Measurements from ENCODE around the gene P2RY2.
"Not testable (repeated sequence)": the region's sequence is repeated elsewhere in the genome, so short reads cannot be mapped to it uniquely, and the experiment has no call there.

Gene P2RY2

DNA sequence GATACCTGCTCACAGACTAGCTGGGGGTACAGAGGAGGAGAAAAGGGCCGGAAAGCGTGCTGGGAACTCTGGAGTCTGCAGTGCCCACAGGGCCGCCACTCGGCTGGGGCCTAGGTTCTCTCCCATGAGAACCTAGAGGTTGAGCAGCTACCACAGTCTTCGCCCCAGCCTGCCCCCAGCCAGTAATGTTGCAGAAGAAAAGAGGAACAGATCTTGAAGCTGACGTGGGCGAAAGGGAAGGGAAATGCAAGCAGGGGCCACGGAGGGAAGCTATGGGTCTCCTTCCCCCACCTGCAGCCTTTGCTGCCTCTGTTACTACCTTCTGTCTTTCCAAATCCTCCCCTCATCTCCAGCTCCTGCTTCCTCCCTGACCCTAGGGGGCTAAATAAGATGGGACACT is 28.8 kb upstream of the P2RY2 start:
- no peak for DNase-seq

DNA sequence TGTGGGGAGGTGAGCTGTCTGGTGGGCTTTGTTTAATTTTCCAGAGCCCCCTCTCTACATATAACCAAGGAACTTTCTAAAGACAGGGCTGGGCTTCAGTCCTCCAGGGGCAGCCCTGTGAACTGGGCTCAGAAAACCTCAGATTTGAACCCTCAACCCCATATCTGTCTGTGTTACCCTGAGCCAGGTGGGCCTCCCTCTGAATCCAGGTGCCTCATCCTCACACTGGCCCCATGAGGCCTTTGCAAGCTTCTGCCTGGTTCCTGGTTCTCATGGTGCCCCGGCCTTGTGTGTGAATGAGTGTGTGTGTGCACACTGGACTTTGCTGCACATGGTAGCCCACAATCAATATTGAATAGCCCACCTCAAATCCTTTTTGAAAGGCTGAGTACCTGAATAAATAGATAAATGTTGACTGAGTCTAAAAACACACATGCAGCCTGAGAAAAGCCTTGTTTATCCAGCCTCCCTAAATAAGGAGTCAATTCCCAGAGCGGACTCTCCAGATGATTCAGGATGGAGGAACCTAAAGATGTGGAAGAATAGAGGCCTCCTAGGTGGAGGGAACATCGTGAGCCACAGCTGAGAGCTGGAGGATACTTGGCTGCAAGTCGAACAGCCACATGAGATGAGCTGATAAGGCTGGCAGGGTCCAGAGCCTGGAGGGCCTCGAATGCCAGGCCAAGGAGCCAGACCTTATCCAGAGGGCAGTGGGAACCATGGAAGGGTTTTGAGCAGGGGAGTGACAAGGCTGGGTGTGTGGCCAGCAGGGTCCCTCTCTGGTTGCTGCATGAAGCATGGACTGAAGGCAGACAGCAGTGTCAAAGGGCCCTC is 28.1 kb upstream of the P2RY2 start:
- DNase-seq: no peak

DNA sequence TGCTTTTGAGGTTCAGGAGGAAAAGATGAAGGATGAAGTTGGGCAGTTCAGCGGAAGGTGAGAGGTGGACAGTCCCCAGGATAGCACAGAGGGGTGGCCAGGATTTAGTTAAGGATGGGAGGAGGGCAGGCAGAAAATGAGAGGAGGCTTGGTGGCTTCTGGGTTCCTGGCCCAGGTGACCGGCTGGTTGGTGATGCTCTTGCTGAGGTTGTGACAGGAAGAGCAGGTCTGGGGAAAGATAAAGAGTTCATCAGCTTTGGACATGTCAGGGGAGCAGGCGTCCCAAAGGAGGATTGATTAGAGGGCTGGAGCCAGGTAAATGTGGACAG is 27.6 kb upstream of the P2RY2 start:
- DNase-seq: no peak

DNA sequence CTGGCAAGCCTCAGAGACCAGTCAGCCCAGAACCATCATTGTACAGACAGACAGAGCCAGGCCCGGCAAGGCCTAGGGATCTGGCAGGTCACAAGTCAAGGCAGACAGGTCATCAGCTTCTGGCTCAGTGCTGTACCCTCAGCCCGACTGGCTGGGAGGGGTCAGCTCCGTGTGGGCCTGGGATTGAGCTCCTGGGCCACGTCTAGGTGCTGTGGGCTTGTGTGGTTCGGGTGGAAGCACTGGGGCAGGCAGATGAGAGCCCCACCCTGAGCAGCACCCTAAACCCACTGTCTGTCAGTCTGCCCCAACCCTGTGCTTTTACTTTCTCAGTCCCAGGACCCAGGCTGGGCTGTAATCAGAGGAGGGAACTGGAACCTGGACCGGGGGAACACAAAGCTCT is 26.9 kb upstream of the P2RY2 start:
- no peak for DNase-seq

DNA sequence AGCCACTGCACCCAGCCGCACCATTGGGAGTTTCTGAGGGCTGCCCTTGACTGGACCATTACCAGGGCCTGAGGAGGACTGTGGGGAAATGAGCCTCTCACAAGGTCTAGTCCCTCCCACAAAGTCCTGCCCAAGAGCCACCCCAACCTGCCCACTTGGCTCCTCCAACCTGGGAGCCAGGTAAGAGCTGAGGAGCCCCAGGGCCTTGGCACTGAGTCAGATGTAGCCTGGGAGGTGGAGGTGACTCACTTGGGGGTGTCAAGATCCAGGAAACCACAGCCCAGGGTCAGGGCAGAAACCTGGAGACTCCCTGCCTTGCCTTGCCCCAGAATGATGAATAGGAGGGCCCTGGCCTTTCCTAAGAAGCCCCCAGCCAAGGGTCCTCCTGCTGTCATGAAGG is 25.8 kb upstream of the P2RY2 start:
- DNase-seq: no peak

DNA sequence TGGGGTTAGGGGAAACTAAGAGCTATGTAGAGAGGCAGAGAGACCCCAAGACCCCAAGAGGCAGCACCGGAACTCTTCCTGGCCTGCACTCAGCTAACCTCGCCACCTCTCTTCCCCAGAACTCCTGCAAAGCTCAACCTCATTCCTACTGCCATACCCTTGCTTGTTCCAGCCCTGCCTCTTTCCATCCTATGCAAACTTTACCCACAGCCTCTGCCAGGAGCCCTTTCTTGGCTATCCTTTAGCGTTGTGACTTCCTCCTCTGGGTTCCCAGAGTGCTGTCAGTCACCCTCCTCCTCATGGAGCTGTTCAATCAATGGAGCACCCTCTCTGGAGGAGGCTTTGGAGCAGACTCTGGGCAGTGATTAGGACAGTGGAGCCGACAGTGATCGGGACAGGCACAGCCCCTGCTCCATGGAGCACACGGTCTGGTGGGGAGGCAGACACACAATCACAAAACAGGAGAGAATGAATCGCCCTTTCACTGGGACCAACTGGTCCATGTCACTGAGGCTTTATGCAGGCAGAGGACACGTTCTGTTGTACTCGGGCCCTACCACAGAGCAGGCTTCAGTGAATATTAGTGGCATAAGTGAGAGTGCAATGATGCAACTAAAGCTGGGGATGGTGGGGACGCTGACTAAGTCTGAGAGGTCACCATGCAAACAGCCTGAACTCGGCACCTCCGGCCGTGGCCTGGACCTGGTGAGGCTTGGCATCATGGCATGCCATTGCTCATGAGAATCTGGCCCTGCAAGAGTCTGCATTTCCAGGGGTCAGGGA is 24.6 kb upstream of the P2RY2 start:
- no peak for DNase-seq

DNA sequence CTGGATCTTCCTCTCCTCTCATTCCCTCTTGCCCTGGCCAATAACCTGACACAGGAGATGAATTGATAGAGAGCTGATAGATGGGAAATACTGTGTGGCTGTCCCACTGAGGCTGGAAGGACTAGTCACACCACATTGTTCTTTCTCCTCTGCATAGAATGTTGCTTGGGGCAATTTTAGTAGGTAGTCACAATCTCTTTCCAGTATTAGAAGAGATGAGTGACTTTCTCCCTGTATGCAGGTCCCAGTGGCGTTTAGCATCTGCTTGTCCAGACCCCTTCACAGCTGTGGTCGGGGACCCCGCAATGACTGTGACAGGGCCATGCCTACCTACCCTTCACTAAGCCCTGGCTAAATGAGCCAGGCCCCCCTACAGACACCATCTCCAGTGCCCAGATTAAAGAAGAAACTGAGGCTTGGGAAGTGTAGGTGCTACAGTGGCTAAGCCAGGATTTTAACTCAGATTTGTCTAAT is 24.0 kb upstream of the P2RY2 start:
- DNase-seq: no peak

DNA sequence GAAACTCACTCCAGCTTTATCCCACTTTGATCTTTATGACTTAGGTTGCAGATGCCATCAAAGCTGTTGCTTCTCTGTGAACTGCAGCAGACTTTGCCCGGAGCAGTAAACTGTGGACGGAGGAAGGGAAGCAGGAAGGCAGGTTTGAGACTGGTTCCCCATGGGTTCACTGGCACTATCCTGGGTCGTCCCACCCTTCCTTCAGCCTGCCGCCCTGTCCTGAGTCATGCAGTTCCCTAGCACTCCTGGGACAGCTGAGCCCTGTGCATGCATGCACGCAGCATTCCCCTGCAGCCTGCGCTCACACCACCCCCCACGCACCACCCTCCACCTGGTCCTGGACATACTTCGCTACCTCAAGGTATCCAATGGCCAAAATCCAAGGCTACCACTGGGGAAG is 23.5 kb upstream of the P2RY2 start:
- DNase-seq: no peak

DNA sequence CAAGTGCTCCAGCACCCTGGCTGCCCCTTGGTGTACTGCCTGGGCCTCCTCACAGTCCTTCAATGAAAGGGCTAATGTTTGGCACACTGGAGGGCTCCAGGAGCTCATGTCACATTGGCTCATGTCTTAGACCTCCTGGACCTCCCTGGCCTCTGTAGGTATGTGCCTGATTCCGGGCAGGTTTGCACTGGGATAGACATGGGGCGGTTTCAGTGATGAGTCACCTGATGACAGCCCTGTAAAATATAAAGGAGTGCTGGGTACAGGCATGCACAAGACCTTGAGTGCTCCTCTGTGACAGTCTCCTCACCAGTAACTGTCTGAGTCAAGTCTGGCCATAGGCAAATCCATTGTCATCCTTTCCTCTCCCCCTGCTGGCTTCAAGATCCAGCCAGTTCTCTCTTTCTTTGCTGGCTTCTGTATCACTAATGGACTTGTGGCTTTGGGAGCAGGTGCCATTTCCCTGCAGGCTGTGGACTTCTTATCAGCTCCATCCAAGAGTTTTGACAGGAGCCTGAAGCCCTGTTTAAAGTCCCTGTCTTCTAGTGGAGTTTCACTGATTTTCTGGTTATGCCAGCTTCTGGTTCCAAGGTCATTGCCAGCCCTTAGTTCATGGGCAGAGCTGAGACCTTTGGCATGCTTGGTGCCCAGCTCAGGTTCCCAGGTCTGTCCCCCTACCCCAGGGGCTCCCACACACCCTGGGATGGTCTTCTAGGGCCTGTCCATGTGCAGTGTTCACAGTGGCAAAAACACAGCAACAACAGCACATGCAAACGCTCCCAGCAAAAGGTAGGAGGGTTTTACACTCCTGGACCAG is 22.7 kb upstream of the P2RY2 start:
- DNase-seq: no peak

DNA sequence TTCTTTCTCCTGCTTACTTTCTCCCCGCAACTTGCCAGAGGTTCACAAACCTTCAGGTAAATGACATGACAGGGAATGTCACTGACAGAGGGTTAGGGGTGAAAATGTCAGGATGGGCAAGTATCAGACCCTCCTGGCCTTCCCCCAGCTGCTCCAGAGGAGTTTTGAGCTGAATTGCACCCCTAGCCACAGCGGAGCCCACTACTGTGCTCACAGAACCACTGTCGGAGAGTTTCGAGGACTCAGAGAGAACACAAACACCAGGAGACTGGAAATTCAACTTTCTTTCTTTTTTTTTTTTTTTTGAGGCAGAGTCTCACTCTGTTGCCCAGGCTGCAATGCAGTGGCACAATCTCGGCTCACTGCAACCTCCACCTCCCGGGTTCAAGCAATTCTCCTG is 21.5 kb upstream of the P2RY2 start:
- no peak for DNase-seq

DNA sequence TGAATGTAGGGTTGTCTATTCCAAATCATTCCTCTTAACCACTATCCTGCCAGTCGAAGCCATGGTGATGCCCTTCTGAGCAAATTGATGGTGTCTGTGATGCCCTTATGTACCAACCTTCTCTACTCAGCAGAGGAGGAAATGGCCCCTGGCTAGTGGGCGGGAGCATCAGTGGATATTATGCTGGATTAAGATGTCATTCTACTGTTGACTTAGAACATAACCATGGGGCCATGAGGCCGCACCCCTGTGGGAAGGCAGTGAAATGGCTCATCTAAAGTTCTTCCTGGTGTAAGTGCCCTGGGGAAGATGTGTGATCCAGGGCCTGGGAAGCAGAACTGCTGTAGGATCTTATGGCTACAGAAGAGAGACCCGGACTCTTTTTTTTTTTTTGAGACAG is 20.7 kb upstream of the P2RY2 start:
- DNase-seq: no peak

DNA sequence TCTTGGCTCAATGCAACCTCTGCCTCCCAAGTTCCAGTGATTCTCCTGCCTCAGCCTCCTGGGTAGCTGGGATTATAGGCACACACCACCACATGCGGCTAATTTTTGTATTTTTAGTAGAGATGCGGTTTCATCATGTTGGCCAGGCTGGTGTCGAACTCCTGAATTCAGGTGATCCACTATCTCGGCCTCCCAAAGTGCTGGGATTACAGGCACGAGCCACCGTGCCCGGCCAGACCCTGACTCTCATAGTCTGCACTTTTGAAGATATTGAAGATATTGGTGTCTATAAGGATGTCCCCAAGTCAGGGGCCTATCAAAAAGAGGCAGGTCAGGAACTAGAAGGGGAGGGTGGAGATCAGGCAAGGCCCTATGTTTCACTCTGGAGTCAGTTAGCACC is 20.3 kb upstream of the P2RY2 start:
- not testable (repeated sequence) for DNase-seq

DNA sequence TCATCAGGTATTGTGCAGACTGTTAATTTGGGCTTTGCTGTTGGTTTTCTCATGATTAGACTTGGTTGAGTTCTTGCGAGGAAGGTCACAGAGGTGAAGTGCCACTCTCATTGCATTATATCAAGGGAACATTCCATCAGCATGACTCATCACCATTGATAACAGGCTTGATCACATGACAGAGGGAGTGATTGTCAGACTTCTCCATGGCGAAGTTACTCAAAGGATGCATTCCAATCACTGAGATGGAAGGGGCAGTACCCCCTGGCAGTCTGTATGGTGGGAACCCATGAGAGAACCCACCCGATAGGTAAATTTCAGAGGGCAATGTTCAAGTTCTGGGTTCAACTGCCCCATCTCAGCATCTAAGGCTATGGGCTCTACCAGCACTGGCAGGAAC is 19.4 kb upstream of the P2RY2 start:
- DNase-seq: no peak

DNA sequence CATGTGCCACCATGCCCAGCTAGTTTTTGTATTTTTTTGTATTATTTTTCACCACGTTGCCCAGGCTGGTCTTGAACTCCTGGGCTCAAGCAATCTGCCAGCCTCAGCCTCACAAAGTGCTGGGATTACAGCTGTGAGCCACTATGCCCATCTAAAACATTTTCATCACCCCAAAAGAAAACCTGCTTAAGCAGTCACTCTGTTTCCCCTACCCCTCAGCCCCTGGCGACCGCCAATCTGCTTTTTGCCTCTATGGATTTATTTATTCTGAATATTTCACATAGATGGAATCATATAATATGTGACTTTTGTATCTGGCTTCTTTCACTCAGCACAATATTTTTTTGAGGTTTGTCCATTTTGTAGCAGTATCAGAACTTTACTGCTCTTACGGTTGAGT is 18.6 kb upstream of the P2RY2 start:
- no peak for DNase-seq

DNA sequence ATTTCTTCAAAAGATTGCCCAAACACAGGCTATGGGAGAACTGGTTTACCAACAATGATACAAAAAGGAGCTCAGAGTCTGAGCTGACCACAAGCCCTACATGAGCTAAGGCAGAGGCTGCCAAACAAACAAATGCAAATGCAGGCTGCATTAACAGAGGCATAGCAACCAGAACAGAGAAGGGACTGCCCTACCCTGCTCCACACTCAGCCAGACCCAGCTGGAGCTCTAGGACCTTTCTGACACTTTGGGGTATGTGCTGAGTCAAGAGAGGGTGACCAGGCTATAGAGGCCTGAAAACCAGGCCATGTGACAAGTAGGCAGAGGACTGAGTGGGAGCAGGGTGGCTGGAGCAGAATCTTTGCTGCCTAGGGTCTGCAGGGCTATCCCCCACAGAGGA is 17.8 kb upstream of the P2RY2 start:
- DNase-seq: no peak

DNA sequence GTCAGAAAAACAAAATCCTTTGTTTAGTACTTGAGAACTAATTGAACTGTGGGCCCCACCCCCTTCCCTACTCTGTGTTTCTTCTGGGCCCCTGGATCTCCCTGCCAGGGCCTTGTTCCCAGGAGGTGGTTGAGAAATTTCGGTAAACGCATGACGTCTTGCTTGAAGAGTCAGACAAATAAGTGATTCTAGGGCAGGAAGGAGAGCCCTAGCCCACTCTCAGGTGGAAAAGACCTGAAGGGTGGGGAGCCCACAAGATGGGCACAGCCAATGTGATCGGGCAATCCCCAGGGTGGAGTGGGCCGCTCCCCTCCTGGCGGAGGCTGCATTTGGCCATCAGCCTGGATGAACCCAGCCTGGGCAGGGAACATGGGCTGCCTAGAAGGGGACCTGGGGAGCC is 16.8 kb upstream of the P2RY2 start:
- DNase-seq: no peak

DNA sequence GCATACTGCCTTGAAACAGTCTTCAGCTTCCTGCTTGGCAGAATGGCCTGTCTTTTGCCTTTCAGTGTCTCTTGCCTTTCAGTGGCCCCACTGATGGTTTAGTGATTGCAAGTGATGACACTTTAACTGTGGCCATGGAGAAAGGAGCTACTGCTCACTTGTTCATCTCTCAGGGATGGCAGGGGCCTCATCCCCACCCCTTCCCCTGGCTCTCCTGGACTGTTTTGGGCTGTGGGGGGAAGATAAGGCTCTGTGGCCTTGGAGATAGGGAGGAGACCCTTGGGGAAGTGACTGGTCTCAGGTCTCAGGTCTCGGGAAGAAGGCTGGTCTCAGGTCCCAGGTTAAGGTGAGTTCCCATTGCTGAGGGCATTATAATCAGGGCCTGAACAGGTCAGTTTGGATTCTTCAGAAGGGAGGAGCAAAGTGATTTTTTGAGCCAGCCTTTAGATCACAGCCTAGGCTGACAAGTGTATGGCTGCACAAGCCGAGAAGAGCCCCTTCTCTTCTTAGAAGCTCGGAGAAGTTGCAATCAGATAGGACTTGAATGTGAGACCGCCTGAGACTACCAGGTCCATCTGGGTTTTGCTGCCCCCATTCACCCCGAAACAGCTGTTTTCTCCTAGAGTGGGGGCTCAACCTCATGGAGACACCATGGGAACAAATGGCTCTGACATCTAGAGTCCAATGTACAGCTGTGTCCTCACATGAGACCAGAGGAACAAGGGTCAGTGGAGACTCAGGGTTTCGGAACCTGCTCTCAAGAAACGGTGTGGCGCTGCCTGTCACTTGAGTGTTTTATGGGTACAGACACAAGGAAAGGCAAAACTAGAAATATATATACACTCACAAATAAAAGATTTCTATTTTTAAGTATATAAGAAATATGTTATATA is 15.9 kb upstream of the P2RY2 start:
- no peak for DNase-seq

DNA sequence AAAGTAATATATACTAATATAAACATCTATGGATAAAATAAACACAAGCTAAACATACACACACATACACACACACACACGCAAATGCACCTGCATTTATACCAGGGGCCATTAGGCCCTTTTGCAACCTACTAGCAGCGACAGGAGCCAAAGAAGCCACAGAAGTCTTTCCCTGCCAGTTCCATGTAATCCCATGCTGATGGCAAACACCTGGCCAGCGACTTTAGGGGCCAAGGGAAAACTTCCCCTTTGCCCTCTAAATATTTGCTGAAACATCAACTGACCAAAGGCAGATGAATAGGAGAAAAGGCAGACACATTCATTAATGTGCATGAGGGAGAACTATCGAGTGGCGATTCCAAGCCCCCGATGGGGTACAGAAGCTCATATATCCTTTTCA is 14.8 kb upstream of the P2RY2 start:
- no peak for DNase-seq

DNA sequence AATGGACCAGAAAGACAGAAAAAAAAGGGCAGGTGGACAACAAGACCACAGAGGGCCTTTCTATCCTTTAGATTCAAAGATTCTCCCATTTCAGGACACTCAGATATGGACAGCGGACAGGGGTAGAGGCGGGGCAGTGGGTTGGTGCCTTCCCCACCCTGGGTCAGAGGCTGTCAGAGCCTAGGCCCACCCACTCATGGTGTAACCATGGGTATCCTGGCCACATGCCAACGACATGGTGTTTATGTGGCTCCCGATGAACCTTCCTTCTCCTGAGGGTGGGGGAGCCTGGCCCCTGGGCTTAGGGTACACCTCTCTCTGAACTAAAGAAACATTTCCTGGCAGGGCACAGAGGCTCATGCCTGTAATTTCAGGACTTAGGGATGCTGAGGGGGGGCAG is 14.3 kb upstream of the P2RY2 start:
- no peak for DNase-seq

DNA sequence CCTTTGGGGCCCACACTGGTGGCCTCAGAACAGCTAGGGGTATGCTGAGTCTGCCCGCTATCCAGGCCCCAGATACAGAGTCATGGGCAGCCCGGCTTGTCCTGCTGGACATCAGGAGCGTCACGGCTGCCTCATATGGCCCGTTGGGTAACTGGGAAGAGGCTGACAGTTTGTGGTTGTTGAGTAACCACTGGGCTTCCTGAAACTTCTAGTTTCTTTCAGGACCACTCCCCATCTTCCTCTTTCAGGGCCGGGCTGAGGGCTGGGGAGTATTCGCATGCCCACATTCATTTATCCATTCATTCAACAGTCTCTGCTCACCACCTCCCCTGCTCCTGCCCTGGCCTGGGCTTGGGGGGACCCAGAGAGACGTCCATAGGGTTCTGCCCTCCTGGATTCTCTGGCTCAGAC is 13.4 kb upstream of the P2RY2 start:
- DNase-seq: no peak

DNA sequence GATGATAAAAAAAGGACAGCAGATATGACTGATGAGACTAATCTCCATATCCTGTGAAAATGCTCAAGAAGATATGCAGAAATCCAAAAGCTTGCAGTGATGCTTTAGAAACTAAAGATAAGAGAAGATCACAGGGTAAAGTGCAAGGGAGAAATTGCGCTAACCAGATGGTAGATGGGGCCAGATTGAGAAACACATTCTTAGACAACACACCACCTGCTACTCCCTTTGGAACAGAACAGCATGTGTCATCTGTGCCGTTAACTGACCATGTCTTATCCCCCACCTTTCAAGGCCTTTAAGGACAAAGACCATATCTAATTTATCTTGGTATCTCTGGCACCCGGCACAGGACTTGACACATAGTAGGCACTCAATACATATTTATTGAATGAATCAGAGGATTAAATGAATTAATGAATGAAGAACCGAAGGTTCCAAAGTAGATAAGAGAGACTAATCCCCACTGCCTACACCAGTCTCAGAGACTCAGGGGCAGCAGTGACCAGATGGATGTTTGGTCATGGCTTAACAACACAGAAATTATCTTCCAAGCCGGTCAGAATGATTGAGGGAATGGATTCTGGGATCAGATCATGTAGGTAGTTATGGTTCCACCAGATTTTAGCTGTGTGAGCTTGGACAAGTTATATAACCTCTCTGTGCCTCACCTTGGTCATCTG is 12.3 kb upstream of the P2RY2 start:
- no peak for DNase-seq

DNA sequence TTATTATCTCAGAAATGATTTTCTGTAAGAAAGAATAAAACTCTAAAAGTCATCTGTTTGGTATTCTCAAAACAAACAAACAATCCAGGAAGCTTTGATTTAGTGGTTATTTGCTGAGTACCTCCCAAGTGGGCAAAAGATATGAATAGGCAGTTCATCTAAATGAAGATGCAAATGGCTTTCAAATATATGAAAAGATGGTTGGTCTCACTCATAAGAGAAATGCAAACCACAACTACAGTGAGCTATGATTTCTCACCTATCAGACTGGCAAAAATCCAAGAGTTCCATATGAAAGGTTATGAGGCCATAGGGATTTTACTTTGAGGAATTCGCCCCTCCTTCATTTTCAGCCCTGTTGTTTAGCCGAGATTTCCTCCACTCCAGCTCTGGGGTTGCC is 11.3 kb upstream of the P2RY2 start:
- DNase-seq: no peak
